CD4-positive, alpha-beta T cell treated with Interleukin-15 for 4 hours (primary cell): Measurements from ENCODE around the gene ZNF23.
"Not testable (repeated sequence)": the region's sequence is repeated elsewhere in the genome, so short reads cannot be mapped to it uniquely, and the experiment has no call there.

Experiments used
- DNase-seq: peaks from one replicate; pipeline ENCODE4 v3.0.0-alpha.2; 2020; ENCODE audit warnings: low spot score

The ZNF23 gene

GRCh38 chr16:71461686-71462648, at the start of gene ZNF23:
Gene ZNF23 (minus strand): TSS chr16:71462247. CDS start chr16:71456796, 5,451 bp downstream.
- DNase-seq: peak; percentile 79

- no peak for DNase-seq
Measured at GRCh38 chr16:71507061-71507460, 45.0 kb upstream of the ZNF23 start.

GRCh38 chr16:71504901-71505300, 42.9 kb upstream of the ZNF23 start:
- no peak for DNase-seq

- not testable (repeated sequence) for DNase-seq
Measured at GRCh38 chr16:71504051-71504450, 42.0 kb upstream of the ZNF23 start.

GRCh38 chr16:71501547-71501946, 39.5 kb upstream of the ZNF23 start:
- no peak for DNase-seq

GRCh38 chr16:71500964-71501363, 38.9 kb upstream of the ZNF23 start:
- no peak for DNase-seq

- peak; percentile 58 for DNase-seq
Measured at GRCh38 chr16:71499775-71500364, 37.8 kb upstream of the ZNF23 start.

- DNase-seq: no peak
Measured at GRCh38 chr16:71498031-71498430, 36.0 kb upstream of the ZNF23 start.

- no peak for DNase-seq
Measured at GRCh38 chr16:71493213-71493612, 31.2 kb upstream of the ZNF23 start.

GRCh38 chr16:71492786-71493185, 30.7 kb upstream of the ZNF23 start:
- no peak for DNase-seq

- DNase-seq: no peak
Measured at GRCh38 chr16:71491054-71491453, 29.0 kb upstream of the ZNF23 start.

- DNase-seq: no peak
Measured at GRCh38 chr16:71490361-71490760, 28.3 kb upstream of the ZNF23 start.

GRCh38 chr16:71489122-71489521, 27.1 kb upstream of the ZNF23 start, which contains the start of gene ZNF19:
Gene ZNF19 (minus strand): TSS chr16:71489324. CDS start chr16:71482114, 7,210 bp downstream.
- no peak for DNase-seq

GRCh38 chr16:71484006-71484893, 22.2 kb upstream of the ZNF23 start:
- peak; percentile 81 for DNase-seq

- DNase-seq: no peak
Measured at GRCh38 chr16:71482569-71482968, 20.5 kb upstream of the ZNF23 start.

- DNase-seq: no peak
Measured at GRCh38 chr16:71480956-71481355, 18.9 kb upstream of the ZNF23 start.

- no peak for DNase-seq
Measured at GRCh38 chr16:71479420-71479819, 17.4 kb upstream of the ZNF23 start.

- DNase-seq: no peak
Measured at GRCh38 chr16:71476457-71477124, 14.5 kb upstream of the ZNF23 start.

- DNase-seq: no peak
Measured at GRCh38 chr16:71474864-71475263, 12.8 kb upstream of the ZNF23 start.

GRCh38 chr16:71473891-71474290, 11.8 kb upstream of the ZNF23 start:
- DNase-seq: no peak

GRCh38 chr16:71472931-71473330, 10.9 kb upstream of the ZNF23 start:
- DNase-seq: no peak

- no peak for DNase-seq
Measured at GRCh38 chr16:71472051-71472450, 10.0 kb upstream of the ZNF23 start.
